Measurements from ENCODE around the gene SCUBE1.

- TF ChIP-seq EZH2 (IDR thresholded peaks at IDR 0.05; ENCODE audit: low read depth) (no peak), CTCF (conservative IDR thresholded peaks at IDR 0.05) (no peak)
Measured at GRCh38 chr22:43272869-43273318, 70.3 kb downstream of the SCUBE1 start.

Measured in PC-9 (cell line).